Cerebellar cortex (tissue), 1 donor: ENCODE results near the gene SELENOF.
"Not testable (repeated sequence)": the region's sequence is repeated elsewhere in the genome, so short reads cannot be mapped to it uniquely, and the experiment has no call there.

Experiments used
- DNase-seq: peaks from one replicate; pipeline ENCODE4 v3.0.0-alpha.2; 2015; ENCODE audit warnings: low spot score

The SELENOF gene

DNA sequence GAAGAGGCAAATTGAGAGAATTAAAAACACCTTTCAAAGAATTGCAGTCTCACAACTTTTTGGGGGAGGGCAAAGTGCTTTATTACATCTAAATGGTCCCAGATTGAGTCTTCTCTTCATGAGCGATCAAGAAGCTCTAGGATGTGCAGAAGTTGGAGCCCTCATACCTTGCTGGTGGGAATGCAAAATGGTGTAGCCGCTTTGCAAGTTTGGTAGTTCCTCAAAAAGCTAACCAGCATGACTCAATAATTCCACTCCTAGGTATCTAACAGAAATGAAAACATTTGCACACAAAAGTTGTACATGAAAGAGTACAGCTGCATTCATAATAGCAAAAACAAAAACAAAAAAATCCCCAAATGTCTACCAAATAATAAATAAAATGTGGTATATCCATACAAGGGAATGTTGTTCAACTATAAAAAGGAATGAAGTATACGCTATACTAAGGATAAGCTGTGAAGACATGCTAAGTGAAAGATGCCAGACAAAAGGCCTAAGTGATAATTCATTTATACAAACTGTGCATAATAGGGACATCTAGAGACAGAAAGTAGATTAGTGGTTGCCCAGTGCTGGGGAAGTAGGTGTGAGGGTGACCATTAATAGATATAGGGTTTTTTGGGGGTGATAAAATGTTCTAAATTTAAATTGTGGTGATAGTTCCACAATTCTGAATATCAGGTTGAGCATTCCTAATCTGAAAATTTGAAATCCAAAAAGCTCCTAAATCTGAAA, 55.2 kb downstream of the SELENOF start:
- no peak for DNase-seq

DNA sequence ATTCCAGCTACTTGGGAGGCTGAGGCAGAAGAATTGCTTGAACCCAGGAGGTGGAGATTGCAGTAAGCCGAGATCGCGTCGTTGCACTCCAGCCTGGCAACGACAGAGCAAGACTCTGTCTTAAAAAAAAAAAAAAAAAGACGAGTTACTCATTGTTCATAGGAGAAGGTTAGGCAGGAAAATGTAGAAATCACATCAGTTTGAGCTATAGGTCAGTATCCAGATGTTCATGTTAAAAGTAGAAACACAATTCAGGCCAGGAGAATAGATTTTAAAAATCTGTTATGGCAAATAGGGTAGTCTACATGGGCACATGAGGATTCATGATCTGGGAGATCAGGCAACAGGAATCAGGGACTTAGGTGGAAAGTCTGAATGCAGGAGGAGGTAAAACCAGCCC, 57.7 kb downstream of the SELENOF start:
- no peak for DNase-seq

DNA sequence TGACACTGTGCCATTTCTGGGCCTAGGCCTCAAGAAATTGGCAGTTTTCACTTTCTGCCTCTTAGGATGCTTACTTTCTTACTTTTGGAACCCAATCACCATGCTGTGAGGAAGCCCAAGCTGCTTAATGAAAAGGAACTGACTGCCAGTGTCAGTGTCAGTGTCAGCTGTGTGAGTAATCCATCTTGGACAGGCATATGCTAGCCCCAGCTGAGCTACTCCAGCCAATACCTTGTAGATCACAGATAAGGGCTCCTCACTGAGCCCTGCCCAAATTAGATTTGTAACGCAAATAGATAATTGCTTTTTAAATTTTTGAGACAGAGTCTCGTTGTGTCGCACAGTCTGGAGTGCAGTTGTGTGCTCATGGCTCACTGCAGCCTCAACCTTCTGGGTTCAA, 59.6 kb downstream of the SELENOF start:
- no peak for DNase-seq

DNA sequence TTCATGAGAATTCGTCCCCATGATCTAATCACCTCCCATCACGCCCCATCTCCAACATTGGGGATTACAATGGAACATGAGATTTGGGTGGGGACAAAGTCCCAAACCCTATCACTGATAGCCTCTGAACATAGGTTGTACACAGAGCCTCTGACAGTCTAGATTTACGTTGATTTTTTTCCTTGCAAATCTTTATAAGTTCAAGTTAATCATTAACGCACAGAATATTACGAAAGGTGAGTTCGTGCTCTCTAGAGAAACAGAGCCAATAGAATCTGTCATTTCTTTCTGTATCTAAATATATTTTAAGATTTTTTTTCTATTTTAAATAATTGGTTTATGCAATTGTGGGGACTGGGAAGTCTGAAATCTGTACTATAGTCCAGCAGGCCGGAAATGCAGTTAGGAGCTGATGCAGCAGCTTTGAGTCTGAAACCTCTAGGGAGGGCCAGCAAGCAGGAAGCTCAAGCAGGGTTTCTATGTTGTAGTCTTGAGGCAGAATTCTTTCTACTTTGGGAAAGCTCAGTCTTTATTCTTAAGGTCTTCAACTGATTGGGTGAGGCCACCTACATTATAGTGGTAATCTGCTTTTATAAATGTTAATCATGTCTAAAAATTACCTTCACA, 61.0 kb downstream of the SELENOF start:
- no peak for DNase-seq

DNA sequence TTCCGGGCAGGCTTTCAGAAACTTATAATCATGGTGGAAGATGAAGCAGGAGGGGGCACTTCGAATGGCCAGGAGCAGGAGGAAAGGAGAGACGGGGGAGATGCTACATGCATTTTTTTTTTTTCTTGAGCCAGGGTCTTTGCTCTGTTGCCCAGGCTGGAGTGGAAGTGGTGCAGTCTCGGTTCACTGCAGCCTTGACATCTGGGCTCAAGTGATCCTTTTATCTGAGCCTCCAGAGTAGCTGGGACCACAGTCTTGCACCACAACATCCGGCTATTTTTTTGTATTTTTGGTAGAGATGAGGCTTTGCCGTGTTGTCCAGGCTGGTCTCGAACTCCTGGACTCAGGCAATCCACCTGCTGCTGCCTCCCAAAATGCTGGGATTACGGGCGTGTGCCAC, 61.6 kb downstream of the SELENOF start:
- DNase-seq = no peak

DNA sequence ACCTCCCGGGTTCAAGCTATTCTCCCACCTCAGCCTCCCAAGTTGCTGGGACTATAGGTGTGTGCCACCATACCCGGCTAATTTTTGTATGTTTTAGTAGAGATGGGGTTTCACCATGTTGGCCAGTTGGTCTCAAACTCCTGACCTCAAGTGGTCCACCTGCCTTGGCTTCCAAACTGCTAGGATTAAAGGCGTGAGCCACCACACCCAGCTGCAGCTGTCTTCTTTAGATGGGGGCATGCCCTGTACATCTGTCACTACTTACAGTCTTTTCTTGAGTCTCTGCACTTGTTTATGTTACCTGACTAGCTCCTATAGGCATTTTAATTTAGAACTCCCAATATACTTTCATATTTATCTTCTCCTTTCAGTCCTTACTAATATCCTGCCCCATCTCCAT, 64.2 kb downstream of the SELENOF start:
- no peak for DNase-seq

DNA sequence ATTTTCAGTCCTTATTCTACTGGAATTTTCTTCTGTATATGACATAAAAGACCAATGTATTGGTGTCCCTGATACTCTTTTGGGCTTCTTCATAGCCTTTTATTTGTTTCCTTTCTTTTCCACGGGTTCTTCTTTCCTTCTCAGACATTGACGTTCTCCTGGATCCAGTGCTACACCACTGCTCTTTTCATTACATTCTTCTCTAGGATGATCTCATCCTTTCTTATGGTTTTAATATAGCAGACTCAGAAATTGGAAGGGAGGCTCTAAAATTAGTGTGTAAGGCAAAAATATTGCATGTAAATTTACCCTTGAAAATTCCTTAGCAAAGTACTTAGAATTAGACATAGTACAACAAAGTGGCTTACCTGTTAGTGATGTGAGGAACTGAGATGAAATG, 65.3 kb downstream of the SELENOF start:
- DNase-seq = no peak

DNA sequence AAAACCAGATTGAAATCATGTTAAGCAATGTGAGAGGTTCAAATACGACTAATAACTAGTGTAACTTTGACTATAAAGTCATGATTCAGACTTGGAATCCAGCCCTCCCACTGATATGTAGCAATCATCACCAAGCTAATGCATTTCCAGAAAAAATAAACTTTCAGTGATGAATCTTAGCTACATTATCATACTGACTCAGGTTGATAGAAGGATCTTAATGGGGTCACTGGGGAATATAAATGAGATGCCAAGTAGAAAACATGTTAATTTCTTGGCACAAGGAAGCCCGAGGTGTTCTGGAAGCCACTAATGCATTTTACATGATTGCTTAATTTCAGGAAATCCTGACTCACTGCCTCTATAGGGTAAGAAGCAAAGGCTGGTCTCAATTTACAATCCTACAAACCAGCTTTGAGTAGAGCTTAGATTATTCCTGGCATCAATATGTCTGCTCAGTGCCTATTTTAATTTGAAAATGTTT, 67.7 kb downstream of the SELENOF start:
- no peak for DNase-seq

DNA sequence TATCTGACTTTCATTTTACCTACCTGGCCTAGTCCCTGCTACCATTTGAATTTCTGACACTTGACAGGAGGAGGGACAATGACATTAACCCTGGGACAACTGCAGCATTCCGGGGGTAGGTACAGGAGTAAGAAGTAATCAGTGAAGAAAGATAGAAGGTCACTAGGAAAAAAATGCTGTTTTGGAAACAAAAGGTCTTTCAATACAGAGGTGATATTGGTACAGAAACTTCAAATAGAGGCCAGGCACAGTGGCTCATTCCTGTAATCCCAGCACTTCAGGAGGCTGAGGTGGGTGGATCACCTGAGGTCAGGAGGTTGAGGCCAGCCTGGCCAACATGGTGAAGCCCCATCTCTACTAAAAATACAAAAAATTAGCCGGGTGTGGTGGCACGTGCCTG, 68.4 kb downstream of the SELENOF start:
- DNase-seq = no peak

DNA sequence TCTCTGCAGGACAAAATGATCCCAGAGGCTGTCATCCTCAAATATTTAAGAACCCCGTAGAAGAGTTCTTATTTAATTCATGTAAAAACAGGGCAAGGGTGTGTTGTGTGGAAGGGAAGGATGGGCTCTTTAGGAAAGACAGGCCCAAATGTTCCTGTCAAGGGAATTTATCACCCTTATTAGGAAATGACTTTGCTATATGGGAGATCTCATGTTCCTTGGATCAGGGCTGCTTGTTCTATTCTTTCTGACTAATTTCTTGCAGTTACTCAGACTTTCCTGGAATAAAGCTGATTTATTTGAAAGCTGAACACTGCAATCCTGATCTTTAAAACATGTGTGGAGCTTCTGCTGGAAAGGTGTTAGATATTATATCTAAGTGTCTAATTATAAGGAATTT, 72.8 kb downstream of the SELENOF start:
- no peak for DNase-seq

DNA sequence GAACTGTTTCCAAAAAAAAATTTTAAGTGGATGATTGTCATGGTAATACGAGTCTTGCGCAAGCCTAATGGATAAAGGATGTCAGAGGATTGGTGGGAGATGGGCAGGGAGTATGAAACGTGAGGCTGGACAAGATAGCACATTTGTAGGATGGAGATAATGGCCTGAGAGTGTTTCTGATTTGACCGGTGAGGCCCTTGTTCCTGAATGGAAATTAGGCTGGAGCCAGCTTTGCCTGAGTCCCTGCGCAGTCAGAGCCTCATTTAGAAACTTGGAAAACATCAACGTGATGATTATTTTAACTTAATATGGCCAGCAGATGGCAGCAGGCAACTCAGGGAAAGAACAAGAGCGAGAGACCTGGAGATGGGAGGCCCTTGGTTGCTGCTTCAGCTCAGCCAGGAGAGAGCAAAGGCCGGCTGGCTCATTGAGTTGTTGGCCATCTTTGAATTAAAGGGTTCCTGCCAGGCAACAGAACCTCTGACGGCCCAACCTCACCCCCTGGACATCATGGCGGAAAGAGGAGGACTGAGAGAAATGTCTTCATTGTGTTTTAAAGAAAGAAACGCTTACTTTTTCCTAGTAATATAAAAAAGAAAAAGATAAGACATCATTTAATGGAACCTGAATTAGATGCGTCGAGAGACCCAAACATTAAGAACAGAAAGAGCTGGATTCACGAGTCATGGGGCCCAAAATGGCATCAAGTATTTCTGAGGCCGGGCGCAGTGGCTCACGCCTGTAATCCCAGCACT, 80.3 kb downstream of the SELENOF start:
- DNase-seq = peak; percentile 87

DNA sequence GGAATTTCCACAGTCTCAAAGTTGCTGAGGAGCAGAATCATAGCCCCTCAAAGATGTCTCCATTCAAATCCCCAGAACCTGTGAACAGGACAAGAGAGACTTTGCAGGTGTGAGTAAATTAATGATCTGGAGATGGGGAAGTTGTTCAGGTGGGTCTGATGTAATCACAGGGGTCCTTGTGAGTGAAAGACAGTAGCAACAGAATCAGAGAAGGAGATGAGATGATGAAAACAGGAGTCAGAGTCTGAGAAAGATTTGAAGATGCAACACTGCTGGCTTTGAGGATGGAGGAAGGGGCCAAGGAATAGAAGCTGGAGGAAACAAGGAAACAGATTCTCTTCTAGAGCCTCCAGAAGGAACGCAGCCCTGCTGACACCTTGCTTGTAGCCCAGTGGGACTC, 81.5 kb downstream of the SELENOF start:
- no peak for DNase-seq

DNA sequence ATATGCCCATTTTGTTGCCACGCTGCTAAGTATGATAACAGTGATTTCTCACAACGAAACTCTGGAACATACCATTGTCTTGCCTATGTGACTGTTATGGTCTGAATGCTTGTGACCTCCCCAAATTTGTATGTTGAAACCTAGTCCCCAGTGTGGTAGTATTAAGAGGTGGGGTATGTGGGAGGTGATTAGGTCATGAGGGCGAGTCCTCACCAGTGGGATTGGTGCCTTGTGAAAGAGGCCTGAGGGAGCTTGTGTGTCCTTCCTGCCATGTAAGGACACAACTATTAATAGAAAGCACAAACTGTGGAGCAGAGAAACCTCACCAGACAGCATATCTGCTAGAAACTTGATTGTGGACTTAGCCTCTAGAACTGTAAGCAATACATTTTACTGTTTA, 84.6 kb downstream of the SELENOF start:
- DNase-seq = no peak

DNA sequence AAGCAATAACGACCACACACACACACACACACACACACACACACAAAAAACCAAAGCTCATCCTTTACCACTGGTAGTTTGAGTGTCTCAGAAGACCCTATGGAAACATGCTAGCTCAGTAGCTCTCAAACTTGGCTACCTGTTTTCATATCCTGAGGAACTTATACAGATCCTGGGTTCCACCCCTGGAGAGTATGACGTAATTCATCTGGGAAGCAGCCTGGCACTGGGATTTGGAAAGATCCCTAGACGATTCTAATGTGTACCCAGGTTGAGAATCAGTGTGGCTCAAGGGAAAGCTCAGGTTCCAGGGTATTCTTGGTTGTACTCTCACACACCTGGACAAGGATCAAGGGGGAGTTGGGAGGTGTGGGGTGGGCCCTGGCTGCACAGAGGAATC, 85.9 kb downstream of the SELENOF start:
- DNase-seq = no peak

DNA sequence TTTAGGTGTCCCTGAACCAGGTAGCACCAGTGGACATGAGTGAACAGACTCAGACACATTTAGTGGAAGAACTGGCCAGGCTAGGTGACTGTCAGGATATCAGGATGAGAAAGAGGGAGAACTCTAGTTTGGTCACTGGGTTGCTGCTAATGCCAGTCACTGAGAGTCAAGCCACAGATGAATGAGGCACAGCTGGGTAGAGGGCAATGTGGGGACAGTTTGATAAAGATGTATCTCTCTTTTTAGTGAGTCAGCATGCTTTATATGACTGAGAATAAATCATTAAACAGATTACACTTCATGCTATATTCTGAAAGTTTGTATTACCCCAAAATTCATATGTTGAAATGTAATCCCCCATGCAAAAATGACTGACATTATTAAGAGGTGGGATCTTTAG, 87.1 kb downstream of the SELENOF start:
- no peak for DNase-seq

DNA sequence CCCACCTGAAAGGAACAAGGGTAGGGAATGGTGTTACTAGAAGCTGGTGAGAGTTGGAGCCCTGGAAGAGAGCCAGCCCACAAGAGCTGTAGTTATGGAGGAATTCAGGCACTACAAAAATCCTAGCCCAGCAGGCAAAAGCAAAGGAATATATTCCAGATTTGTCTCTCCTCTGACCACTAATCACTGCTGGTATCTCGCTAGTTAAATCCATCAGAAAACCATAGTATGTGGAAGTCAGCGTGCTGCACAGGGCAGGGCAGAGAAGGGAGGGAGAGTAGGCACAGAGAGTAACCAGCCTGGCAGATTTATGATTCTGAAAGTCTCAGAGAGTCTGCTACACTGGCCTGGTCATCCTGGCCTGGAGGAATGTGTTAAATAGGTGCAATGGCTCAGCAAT, 88.6 kb downstream of the SELENOF start:
- DNase-seq = no peak

DNA sequence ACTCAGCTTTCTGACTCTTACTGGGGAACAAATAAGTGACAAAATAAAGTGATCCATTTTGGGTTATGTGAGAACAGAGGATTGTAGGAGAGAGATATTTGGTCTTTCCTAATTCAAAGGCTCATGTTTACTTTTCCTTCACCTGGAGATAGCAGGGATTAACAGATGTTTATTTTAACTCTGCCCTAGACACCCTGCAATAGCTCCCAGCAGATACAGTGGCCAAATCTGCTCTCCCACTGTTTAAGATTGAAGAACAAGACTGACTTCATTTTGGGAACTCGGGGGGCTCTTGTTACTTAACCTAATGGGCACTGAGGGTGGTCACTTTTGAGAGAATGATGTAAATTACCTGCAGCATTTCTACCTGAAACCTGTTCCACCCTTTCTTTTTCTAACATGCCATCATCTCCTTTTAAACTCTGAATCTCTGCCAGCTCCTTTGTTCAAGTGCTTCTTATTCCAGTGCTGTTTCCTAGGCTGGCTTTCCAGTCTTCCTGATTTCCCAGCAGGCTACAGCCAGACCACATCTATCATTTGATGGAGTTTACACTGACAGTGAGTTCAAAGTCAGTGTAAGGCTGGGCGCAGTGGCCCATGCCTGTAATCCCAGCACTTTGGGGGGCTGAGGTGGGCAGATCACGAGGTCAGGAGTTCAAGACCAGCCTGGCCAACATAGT, 90.0 kb downstream of the SELENOF start:
- no peak for DNase-seq

DNA sequence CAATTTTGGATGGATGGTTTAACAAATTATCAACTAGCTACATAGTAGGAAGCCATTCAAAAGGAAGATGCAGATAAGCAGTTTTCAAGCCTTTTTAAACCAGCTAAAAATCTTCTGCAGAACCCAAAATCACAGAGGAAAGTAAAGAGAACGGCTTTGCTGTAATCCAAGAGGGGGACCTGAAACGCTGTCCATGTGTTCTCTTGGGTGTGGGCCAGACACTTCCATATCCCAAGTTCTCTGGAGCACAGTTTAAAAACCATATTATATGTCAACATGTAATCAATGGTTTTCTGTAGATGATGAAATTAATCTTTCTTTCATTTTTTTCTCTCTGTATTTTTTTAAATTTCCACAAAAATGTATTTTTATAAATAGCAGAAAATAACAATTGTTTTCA, 90.5 kb downstream of the SELENOF start:
- DNase-seq = no peak

DNA sequence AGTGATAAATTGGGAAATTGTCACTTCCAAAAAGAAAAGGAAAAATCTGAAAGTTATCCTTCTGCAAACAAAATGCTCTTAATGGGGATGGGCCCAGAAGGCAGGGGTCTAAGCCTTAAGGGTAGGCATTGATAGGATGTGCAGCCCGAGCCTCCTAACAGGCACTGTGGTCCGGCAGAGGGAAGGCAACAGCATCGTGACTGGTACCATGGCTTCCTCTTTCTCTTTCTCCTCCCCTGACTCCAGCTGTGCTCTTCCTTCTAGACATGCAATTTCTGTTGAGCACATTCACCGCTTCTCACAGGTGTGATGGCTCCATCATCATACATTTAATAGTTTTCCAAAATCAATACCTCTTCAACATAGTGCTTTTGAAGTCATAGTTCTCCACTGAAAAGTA, 91.5 kb downstream of the SELENOF start:
- DNase-seq = no peak

DNA sequence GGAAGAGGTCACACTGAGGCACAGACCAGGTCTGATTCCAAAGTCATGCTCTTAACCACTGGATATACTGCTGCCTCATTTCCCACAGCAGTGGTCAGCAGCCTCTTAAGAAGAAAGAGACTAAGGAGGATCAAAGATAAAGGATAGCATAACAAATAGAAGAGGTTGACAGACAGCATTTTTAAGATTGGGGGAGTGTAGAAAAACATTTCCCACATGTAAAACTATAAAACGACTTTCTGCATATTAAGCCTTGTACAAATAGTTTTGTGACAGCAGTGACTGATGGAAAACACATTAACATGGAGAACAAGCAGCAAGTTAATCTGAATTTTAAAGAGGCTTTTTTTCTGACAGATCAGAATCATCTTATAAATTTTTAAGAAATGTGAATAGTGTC, 92.0 kb downstream of the SELENOF start:
- DNase-seq = no peak

DNA sequence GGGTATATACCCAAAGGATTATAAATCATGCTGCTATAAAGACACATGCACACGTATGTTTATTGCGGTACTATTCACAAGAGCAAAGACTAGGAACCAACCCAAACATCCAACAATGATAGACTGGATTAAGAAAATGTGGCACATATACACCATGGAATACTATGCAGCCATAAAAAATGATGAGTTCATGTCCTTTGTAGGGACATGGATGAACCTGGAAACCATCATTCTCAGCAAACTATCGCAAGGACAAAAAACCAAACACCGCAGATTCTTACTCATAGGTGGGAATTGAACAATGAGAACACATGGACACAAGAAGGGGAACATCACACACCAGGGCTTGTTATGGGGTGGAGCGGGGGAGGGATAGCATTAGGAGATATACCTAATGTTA, 94.0 kb downstream of the SELENOF start:
- DNase-seq = not testable (repeated sequence)

DNA sequence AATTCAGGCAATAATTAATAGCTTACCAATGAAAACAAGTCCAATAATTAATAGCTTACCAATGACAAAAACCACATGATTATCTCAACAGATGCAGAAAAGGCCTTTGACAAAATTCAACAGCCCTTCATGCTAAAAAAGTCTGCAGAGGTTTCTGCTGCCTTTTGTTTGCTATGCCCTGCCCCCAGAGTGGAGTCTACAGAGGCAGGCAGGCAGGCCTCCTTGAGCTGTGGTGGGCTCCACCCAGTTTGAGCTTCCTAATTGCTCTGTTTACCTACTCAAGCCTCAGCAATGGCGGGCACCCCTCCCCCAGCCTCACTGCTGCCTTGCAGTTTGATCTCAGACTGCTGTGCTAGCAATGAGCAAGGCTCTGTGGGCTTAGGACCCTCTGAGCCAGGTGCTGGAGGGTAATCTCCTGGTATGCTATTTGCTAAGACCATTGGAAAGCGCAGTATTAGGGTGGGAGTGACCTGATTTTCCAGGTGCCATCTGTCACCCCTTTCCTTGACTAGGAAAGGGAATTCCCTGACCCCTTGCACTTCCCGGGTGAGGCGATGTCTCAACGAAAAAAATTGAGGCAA, 96.6 kb downstream of the SELENOF start:
- not testable (repeated sequence) for DNase-seq
